NT2/D1 (cell line): ENCODE data around the gene SMIM11.
"Not testable (repeated sequence)": the region's sequence is repeated elsewhere in the genome, so short reads cannot be mapped to it uniquely, and the experiment has no call there.

ENCODE experiments used
- SUZ12 ChIP-seq: IDR thresholded peaks from 2 replicates; pipeline ENCODE4 v1.6.1; 2011; ENCODE audit not compliant: insufficient read length, insufficient read depth; ENCODE audit errors: extremely low read depth
- YY1 ChIP-seq: IDR thresholded peaks from 2 replicates; pipeline ENCODE4 v1.6.1; 2011; ENCODE audit not compliant: insufficient read length, insufficient read depth

- not testable (repeated sequence) for TF ChIP-seq SUZ12, YY1
These were observed at the start of gene SMIM11 for GRCh38 chr21:34374940-34375618.
